NCI-H2196 treated with DMSO at 0.1 percent for 48 hours (cell line): ENCODE data around the gene ARL2.
A peak's percentile ranks its signal among the peaks of the same experiment; 100 is the strongest.
"Not testable (repeated sequence)": the region's sequence is repeated elsewhere in the genome, so short reads cannot be mapped to it uniquely, and the experiment has no call there.

Experiments used
- DNase-seq: peaks from one replicate; lab custom pipeline; 2025; ENCODE audit not compliant: unreplicated experiment; lab: John Stamatoyannopoulos, UW

ARL2 gene

DNA sequence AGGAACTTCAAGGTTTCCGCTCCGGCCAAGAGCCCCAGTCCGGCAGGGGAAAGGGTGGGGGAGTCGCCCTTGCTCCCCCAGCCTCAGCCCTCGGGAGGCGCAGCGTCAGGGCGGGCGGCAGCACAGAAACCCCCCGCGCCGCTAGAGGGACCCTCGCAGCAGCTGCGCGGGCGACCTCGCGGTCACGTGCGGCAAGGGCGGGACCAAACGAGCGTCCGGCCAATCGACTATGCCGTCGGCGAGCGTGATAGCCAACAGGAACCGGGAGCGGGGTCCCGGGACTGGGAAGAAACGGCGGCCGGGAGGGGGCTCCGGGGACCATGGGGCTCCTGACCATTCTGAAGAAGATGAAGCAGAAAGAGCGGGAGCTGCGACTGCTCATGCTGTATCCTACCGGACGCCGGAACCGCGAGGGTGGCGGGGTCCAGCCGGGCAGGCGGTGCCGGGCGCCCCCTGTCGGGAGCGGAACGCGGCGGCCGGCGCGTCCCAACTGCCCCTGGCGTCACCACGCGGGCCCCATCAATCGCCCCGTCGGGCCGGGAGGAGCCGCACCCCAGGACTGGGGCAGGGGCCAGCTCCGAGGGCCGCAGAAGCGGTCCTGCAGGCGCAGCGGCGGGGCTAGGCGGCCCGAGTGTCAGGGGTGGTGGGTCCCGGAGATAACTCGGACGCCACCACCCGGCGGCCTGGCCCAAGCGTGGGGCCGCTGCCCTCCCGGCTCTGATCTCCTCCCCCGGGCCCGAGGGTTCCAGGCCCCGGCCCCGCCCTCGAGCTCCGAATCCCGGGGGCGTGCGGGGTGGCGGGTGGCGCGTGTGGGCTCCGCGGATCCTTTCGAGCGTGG, at the start of gene ARL2:
ARL2 (plus strand) TSS at position 273 of the 838 bp plus-strand sequence; CDS start at position 321, 48 bp downstream.
- DNase-seq = peak; percentile 70

DNA sequence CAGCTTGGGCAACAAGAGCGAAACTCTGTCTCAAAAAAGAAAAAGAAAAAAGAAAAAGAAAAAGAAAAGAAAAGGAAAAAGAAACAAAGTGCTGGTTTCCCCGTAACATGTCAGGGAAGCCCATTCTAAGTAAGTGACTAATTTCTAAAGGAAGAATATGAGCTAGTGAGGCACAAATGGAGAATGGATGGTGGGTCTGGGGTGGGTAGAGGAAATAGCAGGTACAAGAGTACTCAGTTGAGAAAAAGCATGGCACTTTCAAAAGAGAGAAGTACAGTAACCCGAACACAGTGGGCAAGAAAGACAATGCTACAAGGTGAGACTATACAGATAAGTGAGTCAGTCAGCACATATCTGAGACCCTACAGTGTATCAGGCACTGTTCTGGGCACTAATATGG, 46.6 kb upstream of the ARL2 start:
- DNase-seq = no peak

DNA sequence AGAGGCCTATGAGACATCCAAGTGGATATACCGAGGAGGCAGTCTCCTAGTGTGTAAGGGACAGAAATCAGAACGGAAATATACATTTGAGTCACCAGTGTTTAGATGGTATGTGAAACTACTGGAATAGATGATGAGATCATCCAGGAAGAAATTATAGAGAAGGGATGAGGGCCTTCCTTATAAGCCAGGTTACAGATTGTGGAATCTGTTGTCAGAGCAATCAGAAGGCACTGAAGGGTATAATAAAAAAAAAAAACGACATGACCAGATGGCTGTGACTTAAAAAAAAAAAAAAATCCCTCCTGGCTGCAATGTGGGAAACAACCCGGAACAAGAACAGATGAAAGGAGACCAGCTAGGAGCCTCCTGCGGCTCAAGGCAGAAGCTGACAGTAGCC, 44.8 kb upstream of the ARL2 start:
- DNase-seq = no peak

DNA sequence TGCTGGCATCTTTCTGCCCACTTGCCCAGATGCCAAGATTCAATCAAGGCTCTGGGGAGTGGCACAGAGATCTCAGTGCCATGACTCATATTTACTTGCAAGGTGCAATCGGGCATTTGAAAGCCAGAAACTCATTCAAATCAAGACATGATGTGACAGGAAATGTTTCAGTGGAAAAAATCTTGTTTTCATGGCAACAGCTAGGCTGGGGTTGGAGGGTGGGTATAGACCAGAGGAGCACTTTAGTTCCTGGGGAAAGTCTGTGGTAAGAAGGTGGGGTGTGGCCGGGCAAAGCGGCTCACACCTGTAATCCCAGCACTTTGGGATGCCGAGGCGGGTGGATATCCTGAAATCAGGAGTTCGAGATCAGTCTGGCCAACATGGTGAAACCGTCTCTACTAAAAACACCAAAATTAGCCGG, 43.2 kb upstream of the ARL2 start:
- no peak for DNase-seq

DNA sequence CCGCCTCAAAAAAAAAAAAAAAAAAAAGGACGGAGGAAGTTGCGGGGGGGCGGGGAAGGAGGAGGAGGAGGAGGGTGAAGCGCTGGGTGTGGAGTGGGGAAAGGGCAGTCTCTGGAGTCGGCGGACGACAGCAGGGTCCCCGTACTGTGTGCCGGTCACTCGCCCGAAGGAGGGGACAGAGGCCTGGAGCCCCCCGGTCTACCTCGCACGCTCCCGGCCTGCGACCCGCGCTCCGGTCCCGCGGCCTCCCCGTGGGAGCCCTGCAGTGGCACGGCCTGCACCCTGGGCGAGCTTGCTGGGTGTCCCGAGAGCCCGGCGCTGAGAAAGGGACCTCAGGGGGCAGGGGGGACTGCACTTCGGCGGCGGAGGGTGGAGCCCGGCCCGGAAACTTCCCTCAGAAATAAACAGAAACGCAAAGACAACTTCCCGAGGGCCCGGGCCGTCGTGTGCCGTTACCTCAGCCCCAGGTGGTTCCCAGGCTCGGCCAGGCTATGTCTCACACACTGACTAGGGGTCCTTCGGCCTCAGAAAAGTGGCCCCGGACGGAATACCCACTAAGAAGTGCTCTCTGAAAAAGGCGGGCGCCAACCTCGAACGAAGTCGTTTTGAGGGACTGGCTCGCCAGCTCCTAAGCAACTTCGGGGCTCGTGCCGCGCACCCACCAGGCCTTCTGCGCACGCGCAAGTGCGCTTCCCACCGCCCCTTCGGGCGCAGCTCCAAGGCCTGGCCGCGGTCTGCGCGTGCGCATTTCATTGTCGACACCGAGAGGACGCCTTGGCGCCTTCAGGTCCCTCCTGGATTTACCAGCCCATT, 42.3 kb upstream of the ARL2 start, which contains the start of gene MAJIN:
MAJIN (minus strand) TSS at position 688 of the 813 bp plus-strand sequence. CDS start 12,703 bp downstream, outside the sequence.
- no peak for DNase-seq

DNA sequence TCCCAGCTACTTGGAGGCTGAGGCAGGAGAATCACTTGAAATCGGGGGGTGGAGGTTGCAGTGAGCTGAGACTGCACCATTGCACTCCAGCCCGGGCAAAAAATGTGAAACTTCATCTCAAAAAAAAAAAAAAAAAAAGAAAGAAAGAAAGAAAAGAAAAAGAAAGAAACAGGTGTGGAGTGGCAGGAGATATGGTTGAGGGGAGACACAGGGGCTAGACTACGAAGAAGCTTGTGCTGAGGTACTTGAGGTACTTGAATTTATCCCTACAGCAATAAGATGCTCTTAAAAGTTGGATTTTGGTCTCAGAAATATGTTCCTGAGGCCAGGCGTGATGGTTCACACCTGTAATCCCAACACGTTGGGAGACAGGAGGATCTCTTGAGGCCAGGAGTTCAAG, 39.8 kb upstream of the ARL2 start:
- no peak for DNase-seq

DNA sequence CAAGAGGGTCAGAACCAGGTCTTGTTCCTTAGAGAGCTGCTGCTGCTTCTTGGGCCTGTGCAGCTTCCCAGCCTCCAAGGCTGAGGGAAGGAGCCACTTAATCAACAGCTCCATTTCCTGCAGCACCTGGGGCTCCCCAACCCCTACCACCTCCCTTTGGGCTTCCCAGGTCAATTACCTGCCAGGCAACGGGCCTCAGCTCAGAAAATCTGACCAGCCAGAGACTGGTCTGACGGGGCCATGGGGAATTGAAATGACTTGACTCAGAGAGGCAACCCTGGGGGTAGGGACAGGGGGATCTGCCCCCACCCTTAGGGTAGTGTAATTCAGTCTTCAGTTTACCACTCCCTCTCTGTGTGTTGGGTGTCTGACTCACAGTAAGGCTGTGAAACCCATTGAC, 37.3 kb upstream of the ARL2 start:
- DNase-seq = no peak

DNA sequence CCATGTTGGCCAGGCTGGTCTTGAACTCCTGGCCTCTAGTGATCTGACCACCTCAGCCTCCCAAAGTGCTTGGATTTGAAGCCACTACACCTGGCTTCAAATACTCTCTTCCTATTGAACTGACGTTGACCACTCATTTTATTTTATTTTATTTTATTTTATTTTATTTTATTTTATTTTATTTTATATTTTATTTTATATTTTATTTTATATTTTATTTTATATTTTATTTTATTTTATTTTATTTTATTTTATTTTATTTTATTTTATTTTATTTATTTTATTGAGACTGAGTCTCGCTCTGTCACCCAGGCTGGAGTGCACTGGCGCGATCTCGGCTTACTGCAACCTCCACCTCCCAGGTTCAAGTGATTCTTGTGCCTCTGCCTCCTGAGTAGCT, 30.6 kb upstream of the ARL2 start:
- DNase-seq = not testable (repeated sequence)

DNA sequence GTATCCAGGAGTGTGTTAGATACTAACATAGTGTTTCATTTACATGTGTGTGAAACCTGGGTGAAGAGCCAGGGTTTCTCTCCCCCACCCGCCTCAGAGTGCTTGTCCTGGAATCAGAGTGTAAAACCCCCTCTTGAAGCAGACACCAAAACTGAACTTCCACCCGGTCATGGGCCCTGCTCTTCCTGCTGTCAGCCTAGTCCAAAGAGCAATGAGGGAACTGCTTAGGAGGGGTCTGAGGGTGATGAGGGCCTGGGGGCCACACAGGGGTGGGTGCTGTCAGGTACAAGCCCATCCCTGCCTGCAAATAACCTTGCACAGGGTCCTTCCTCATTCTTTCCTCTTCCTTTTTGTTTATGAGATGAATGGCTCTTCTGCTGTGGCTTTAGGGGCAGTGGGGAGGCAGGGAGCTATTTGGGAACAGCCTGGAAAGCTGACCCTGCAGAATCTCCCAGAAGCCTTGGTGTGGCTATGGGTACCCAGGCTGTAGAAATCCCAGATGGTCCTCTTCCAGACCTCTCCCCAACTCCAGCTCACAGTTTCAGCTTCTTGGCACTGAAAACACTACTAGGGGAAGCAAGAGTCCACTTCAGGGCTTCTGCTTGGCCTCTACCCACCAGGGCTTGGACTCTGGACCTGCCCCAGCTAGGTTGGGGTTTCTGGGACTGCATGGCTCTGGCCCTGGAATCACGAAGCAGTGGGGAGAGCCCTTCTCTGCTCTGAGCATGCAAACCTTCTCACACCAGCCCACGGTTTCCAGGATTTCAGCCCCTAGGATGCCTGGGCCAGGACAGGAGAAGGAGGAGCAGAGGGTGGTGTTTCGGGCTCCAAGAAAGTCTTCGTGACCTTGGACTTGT, 25.7 kb upstream of the ARL2 start:
- DNase-seq = no peak

DNA sequence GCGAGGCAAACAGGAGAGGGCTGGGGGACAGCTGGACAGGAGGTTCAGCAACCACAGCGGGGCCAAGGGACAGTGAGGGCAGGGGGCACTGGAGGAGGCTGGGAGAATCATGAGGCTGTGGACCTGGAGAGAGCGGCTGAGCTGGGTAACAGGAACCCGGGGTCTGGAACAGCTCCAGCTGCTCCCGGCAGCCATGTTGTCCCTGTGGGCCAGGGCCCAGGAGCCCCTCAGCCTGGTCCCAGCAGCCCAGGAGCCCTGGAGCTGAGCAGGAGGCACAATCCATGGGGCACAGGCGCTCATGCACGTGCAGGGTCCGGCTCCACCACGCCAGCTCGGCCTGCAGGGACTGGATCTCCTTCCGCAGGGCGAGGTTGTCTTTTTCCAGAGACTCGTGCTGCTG, 24.5 kb upstream of the ARL2 start:
- DNase-seq = no peak

DNA sequence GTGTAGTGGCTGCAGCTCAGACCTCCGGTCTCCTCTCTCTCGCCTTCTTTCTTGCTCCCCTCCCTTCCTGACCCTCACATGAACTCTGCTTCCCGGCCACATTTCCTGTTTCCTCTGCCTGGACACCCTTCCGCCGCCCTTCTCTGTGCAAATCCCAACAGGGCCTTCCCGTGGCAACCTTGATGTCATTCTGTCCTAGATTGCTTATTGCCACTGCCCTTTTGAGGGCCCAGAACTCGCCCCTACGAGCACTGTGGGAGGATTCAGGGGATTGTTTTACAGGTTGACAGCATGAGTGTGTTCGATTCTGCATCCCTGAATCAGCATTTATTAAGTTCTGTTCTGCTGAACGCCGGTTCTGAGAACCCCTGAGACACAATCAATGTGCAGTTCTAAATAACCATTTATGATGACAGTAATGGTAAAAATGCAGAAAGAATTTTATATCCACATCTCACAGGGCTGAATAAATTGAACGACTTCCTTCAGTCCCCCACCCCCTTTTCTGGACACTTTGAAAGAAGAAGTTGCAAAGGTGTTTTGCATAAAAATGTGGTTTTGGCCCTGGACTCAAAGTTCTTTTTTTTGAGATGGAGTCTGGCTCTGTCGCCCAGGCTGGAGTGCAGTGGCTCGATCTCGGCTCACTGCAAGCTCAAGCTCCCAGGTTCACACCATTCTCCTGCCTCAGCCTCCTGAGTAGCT, 23.6 kb upstream of the ARL2 start:
- DNase-seq = no peak

DNA sequence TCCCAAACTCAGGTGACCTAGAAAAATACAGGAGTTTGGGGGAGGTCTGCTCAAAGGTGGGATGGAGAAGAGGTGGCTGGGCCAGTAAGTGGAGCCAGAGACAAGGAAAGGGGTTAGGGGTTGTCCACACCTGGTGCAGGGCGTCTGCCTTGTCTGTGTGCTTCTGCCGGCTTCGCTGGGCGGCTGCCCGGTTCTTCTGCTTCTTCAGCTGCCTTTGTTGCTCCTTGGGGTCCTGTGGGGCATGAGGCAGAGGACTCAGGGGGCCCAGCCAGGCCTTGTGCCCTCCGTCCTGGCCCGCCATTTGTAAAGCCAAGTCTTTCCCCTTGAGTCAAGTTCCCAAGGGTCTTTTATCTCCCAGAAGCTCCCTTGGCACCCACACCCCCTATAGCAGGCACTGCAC, 19.6 kb upstream of the ARL2 start:
- no peak for DNase-seq

DNA sequence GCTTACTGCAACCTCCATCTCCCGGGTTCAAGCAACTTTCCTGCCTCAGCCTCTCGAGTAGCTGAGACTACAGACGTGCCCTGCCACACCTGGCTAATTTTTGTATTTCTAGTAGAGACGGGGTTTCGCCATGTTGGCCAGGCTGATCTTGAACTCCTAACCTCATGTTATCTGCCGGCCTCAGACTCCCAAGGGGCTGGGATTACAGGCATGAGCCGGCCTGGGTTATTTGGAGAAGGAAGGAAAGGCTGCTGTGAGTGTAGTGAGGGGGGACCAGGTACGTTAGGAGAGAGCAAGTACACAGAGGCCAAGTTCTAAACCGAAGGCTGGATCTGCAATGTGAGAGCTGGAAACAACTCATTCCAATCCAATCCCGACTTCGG, 17.6 kb upstream of the ARL2 start:
- DNase-seq = no peak

DNA sequence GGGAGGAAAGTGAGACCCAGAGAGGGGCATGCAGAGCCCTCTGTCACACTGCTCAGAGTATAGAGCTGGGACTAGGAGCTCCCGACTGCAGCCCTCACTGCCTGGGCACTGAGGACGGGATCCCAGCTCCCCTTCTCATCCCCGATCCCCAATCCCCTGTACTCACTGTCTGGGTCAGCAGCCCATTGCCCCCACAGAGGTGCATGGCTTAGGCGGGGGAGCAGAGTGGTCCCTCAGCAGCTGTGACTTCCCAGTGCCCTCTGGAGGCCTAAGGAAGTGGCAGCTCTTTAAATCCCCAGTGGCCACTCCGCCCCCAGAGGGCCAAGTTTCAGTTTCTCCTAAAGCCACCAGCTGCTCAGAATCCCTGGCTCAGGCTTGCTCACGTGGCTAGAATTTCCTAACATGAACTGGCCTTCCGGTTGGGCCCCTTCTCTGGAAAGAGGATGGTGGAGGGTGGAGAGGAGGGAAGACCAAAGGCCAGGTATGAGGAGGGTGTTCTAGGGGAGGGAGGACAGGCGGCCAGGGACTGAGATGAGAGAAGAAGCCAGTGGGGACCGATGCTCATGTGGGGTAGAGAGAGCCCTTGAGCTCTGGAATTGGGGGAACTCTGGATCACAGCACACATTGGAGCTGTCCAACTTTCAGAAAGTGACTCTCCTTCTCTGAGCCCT, 17.1 kb upstream of the ARL2 start, which contains the start of gene BATF2:
BATF2 (minus strand) TSS at position 262 of the 671 bp plus-strand sequence; CDS start at position 205, 57 bp downstream.
- DNase-seq = peak; percentile 93

DNA sequence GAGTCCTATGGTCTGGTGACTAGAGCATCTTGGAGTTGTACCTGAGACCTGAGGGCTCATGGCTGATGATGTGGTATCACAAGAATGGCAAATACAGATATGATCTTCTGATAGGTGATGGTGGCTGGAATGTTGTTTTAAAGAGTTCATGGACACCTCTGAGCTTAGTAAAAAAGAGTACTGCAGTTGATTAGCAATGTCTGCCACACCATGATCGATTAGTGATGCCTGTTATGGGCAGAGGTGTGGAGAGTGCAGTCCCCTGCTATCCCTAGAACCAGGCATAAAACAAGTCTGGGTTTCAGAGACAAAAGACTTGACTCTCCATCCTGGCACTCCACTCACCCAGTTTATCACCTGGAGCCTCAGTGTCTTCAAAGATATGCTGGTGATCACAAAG, 15.8 kb upstream of the ARL2 start:
- DNase-seq = peak; percentile 18

DNA sequence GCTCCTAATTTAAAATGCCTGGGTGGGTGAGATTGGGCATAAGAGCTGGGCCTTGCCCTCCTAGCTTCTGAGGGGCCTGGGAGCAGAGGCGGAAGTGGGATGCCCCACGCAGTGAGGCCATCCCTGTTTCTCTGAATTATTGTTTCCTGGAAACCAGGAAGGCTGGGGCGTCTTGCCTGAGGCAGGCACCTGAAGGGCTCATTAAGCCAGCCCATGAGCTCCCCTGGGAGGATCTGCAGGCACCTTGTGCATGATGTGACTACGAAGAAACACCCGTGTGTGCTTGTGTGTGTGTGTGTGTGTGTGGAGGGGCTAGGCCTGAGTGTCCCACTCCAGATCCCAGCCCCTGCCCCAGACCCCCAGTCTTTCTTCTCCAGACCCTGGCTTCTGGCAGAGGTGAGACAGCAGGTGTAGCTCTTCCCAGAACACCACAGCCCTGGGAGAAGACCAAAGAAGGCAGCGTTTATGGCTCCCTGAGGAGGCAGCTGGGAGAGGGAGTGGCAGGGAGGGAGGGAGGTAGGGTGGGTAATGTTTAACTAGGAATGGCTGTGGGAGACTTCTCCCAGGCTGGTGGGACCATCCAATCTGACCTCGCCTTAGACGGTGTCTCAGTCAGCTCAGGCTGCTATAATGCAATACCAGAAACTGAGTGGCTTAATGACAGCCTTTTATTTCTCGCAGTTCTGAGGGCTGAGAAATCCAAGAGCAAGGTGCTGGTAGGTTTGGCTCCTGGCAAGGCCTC, 15.1 kb upstream of the ARL2 start:
- no peak for DNase-seq

DNA sequence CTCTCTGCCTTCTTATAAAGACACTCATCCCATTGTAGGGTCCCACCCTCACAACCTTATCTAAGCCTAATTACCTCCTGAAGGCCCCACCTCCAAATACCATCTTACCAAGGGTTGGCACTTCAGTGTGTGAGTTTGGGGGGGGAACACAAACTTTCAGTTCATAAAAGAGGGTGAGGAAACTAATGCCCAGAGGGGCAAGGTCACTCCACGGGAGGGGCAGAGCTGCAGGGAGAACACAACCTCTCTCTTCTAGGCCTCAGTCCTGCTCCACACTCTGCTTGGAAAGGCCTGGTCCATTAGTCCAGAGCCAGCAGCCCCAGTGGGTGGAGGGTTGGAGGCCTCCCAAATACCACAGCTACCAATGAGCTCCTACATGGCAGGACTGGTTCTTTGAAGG, 14.5 kb upstream of the ARL2 start:
- no peak for DNase-seq

DNA sequence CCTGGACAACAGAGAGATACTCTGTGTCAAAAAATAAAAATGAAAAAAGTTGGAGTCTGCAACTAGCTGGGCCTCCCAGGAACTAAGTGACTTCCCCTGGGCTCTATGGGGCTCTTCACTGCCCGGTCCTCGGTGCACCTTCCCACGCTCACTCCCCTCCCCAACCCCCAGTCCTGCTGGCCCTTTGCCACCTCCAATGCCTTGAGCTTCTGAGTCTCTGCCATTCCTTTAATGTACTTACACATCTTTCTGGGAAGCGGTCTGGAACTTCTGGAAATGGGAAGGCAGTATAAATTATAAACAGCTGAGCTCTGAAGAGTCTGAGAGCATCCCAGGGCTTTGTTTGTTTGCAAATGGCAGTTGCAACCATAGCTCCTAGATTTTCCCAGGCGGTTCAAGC, 11.3 kb upstream of the ARL2 start:
- no peak for DNase-seq

DNA sequence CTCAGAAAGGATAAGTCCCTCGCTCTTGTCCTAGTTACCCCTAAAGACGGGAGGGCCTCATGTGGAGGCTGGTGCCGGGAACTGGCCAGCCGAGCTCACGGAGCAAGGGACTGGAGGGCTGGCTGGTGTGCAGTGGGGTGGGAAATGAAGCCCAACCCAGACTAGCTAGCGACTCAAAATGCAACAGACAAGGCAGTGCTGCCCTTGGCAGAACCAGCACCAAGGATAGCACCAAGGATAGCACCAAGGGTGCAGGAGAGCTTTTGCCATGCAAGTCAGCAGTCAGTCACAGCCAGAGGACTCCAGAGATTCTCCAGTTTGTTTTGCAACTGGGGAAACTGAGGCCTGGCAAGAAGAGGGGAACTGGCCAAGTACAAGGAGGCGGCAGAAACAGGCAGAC, 10.7 kb upstream of the ARL2 start:
- no peak for DNase-seq
